Hepatocyte (in vitro differentiated cells): ENCODE results near the gene ZFPM1. TPM values are rescaled to one million over a fixed set of nuclear protein-coding genes. Genes with fewer than 3 reads are reported as not detected.

ENCODE experiments used
- DNase-seq: peaks from one replicate; pipeline ENCODE4 v3.0.0-alpha.2; 2016; ENCODE audit warnings: low spot score
- H2AFZ ChIP-seq: fragments of 200-600 bp; sonication (generic); 2 replicates; pipeline ENCODE4 v1.6.0; 2016; ENCODE audit warnings: antibody characterized with exemption, mild to moderate bottlenecking
- H3K27ac ChIP-seq: fragments of 200-600 bp; sonication (generic); 2 replicates; pipeline ENCODE4 v1.5.1; 2016; ENCODE audit warnings: mild to moderate bottlenecking
- H3K27me3 ChIP-seq: fragments of 200-600 bp; sonication (generic); 2 replicates; pipeline ENCODE4 v1.6.1; 2016
- H3K36me3 ChIP-seq: fragments of 200-600 bp; sonication (generic); replicated peaks from 2 replicates; pipeline ENCODE4 v1.5.1; 2016; ENCODE audit warnings: low read depth; ENCODE audit not compliant: insufficient read depth
- H3K4me1 ChIP-seq: fragments of 200-600 bp; sonication (generic); 2 replicates; pipeline ENCODE4 v1.5.1; 2016; ENCODE audit warnings: mild to moderate bottlenecking, moderate library complexity; ENCODE audit not compliant: insufficient read depth
- H3K4me2 ChIP-seq: fragments of 200-600 bp; sonication (generic); 2 replicates; pipeline ENCODE4 v1.6.0; 2016
- H3K4me3 ChIP-seq: fragments of 200-600 bp; sonication (generic); 2 replicates; pipeline ENCODE4 v1.5.1; 2016; ENCODE audit warnings: mild to moderate bottlenecking
- H3K79me2 ChIP-seq: fragments of 200-600 bp; sonication (generic); 2 replicates; pipeline ENCODE4 v1.6.0; 2017; ENCODE audit warnings: mild to moderate bottlenecking
- H3K9me2 ChIP-seq: fragments of 200-600 bp; sonication (generic); replicated peaks from 2 replicates; pipeline ENCODE4 v1.6.0; 2017; ENCODE audit warnings: mild to moderate bottlenecking; ENCODE audit not compliant: insufficient read depth
- H3K9me3 ChIP-seq: fragments of 200-600 bp; sonication (generic); 2 replicates; pipeline ENCODE4 v1.5.1; 2016; ENCODE audit warnings: low read depth, mild to moderate bottlenecking
- H4K20me1 ChIP-seq: fragments of 200-600 bp; sonication (generic); 2 replicates; pipeline ENCODE4 v1.6.0; 2016; ENCODE audit warnings: mild to moderate bottlenecking; ENCODE audit not compliant: insufficient read depth, poor library complexity, severe bottlenecking
- CTCF ChIP-seq: fragments of 200-600 bp; sonication (generic); IDR thresholded peaks from 2 replicates; pipeline ENCODE4 v1.5.1; 2016; ENCODE audit warnings: antibody characterized with exemption, mild to moderate bottlenecking; ENCODE audit not compliant: poor library complexity
- EZH2 ChIP-seq: fragments of 200-600 bp; sonication (generic); IDR thresholded peaks from 2 replicates; pipeline ENCODE4 v1.6.1; 2016; ENCODE audit warnings: antibody characterized with exemption, mild to moderate bottlenecking, borderline replicate concordance
- EZH2phosphoT487 ChIP-seq: fragments of 200-600 bp; sonication (generic); IDR thresholded peaks from one replicate; pipeline ENCODE4 v1.6.1; 2018; ENCODE audit warnings: antibody characterized with exemption, mild to moderate bottlenecking, low read depth, moderate library complexity; ENCODE audit not compliant: unreplicated experiment, severe bottlenecking
- WGBS: methylation state at CpG from one replicate; pipeline ENCODE4 v1.1.6; 2016; ENCODE audit warnings: low lambda C conversion rate; ENCODE audit errors: missing lambda C conversion rate; 5-methylcytosine and 5-hydroxymethylcytosine counted together
- polyA plus RNA-seq: library from polyadenylated mRNA; unstranded; fragments of >200 nt; fragmentation: Nextera tagmentation; extraction: Ambion mirVana; gene quantifications from 2 replicates; pipeline ENCODE4 v1.2.1, GENCODE V29; 2016
- total RNA-seq: library from RNA; depleted of rRNA; stranded (reverse); fragments of >200 nt; gene quantifications from 2 replicates; pipeline ENCODE4 v1.2.3, GENCODE V29; 2014

Gene ZFPM1
- total and polyA plus RNA-seq, 2 experiments from 2014 or later, result 4.1 to 11.9 TPM

DNA sequence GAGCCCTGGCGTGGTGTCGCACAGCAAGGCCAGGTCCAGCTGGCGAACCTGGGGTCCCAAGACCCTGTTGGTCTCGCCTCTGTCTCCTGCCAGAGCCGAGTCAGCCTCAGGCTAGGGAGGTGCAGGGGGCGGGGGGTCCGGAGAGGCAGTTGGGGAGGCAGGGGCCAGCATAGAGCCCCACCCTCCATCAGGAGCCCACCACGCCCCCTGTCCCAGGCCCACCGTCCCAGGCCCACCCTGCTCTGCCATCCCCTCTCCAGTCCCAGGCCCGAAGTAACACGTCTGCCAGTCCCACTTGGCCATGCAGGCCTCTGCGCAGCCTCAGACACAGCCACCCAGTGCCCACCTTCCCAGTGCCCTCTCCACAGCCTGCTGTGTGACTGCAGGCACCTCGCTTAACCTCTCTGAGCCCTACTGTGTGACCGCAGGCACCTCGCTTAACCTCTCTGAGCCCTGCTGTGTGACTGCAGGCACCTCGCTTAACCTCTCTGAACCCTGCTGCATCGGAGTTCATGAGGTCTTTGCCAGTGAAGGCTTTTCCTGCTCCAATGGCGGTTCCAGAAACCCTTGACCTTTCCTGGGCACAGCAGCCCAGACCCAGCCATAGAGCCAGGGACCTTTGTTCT, 41.0 kb upstream of the ZFPM1 start:
- Histone ChIP-seq H3K4me3 (no peak overlapping the region), H3K4me1 (no peaks in the 10 kb centered on the region), H3K9me2 (no peaks in the 10 kb centered on the region), H2AFZ (no peak overlapping the region), H3K27ac (no peak overlapping the region), H3K27me3 (no peaks in the 10 kb centered on the region), H3K79me2 (no peaks in the 10 kb centered on the region), H3K36me3 (no peaks in the 10 kb centered on the region), H3K4me2 (no peak overlapping the region), H3K9me3 (no peaks in the 10 kb centered on the region), H4K20me1 (no peaks in the 10 kb centered on the region)
- DNase-seq, result no peak
- WGBS, result 98% methylated on average over 12 of the region's 18 CpGs
- no peak for TF ChIP-seq CTCF
- TF ChIP-seq EZH2, result no peak
- no peak for TF ChIP-seq EZH2phosphoT487

DNA sequence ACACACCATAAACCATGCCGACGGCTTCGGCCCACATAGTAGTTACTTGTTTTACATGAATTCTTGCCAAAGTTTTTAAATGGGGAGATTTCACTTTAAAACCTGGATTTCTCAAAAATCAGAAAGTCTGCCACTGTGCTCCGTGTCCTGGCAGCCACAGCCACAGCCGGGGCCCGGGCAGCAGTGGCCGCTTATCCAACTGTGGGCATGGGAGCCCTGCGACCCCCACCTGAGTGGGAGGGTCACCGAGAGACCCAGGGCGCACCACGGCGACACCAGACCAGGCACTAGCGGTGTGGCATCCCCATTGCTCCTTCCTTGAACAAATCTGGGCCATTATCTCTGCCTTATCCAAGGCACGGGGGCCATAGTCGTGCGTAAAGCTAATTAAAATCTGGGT, 40.3 kb upstream of the ZFPM1 start:
- Histone ChIP-seq H3K79me2 (no peaks in the 10 kb centered on the region), H3K27me3 (no peaks in the 10 kb centered on the region), H3K4me2 (no peak overlapping the region), H3K9me2 (no peaks in the 10 kb centered on the region), H2AFZ (no peak overlapping the region), H3K27ac (no peak overlapping the region), H3K4me3 (no peak overlapping the region), H3K9me3 (no peaks in the 10 kb centered on the region), H3K36me3 (no peaks in the 10 kb centered on the region), H3K4me1 (no peaks in the 10 kb centered on the region), H4K20me1 (no peaks in the 10 kb centered on the region)
- WGBS, result 88% methylated on average over 16 of the region's 16 CpGs
- TF ChIP-seq EZH2 (no peak), EZH2phosphoT487 (no peak), CTCF (no peak)
- DNase-seq, result no peak

DNA sequence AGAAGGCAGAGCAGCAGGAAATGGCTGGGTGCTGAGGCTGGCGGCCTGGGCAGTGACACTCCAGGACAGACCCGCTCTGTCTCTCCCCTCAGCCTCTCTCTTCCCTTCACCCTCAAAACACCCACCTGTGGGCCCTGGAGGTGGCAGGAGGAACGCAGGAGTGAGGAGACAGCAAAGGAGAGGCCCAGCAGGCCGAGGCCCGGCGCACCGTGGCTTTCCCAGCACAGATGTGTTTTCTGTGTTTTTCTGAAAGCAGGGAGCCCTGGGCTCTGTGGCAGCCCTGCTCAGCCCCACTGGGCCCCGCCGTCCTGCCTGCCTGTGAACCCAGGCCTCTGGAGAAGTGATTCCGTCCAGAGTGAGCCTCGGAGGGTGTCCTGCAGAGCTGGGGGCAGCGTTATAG, 39.8 kb upstream of the ZFPM1 start:
- WGBS, result 91% methylated on average over 12 of the region's 12 CpGs
- Histone ChIP-seq H2AFZ (no peak overlapping the region), H4K20me1 (no peaks in the 10 kb centered on the region), H3K9me3 (no peaks in the 10 kb centered on the region), H3K9me2 (no peaks in the 10 kb centered on the region), H3K4me1 (no peaks in the 10 kb centered on the region), H3K36me3 (no peaks in the 10 kb centered on the region), H3K4me3 (no peak overlapping the region), H3K4me2 (no peak overlapping the region), H3K27me3 (no peaks in the 10 kb centered on the region), H3K79me2 (no peaks in the 10 kb centered on the region), H3K27ac (no peak overlapping the region)
- no peak for DNase-seq
- TF ChIP-seq CTCF, result no peak

- DNase-seq, result no peak
- Histone ChIP-seq H3K27me3 (no peaks in the 10 kb centered on the region), H3K79me2 (no peaks in the 10 kb centered on the region), H3K27ac (no peak overlapping the region), H3K4me2 (no peak overlapping the region), H3K36me3 (no peaks in the 10 kb centered on the region), H2AFZ (no peak overlapping the region), H3K9me2 (no peaks in the 10 kb centered on the region), H4K20me1 (no peaks in the 10 kb centered on the region), H3K9me3 (no peaks in the 10 kb centered on the region), H3K4me1 (no peaks in the 10 kb centered on the region), H3K4me3 (no peak overlapping the region)
- TF ChIP-seq EZH2 (no peak), CTCF (no peak), EZH2phosphoT487 (no peak)
- WGBS, result 91% methylated on average over 12 of the region's 12 CpGs
Measured at GRCh38 chr16:88413631-88414030, 39.4 kb upstream of the ZFPM1 start.
